Measurements from ENCODE around the gene ZNF616. TPM values are rescaled to one million over a fixed set of nuclear protein-coding genes. Genes with fewer than 3 reads are reported as not detected.

The ZNF616 gene
- total RNA-seq, 1 experiment from 2014 or later = 7.1 TPM

DNA sequence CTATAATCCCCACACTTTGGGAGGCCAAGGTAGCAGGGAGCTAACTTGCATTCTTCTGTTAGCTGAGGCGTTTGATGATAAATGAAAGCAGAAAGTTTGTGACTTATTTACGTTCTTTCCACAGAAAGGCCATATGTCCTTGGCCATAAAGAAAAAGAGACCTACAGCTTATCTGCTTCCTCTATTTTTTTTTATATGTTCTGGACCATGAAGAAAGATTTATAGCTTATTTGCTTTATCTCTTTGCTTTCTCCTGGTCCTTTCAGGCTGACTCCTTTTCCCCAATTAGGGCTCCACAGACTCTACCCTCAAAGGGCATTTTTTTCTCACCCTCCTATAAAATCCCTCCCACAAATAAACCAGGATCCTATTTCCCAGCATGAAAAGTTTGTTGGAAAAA, 1.5 kb upstream of the ZNF616 start:
- Mint-ChIP-seq H3K4me1 (ENCODE audit: low read depth, unreplicated experiment) (peaks cover 10% of the 10 kb centered on the region), H3K9me3 (ENCODE audit: unreplicated experiment) (peaks cover 20% of the 10 kb centered on the region), H3K27ac (ENCODE audit: unreplicated experiment) (no peak overlapping the region), H3K27me3 (ENCODE audit: insufficient read depth, unreplicated experiment) (no peaks in the 10 kb centered on the region), H3K4me3 (ENCODE audit: unreplicated experiment) (no peak overlapping the region), H3K36me3 (ENCODE audit: insufficient read depth, unreplicated experiment) (peaks cover 17% of the 10 kb centered on the region)
- ChIA-PET CTCF (interaction anchor here (0.5 kb wide), 1 partner anchor 1427 kb away, joined by 3 read pairs; no protein-coding TSS in a partner anchor), POLR2A (no interaction called here)
- intact Hi-C loops (cut with micrococcal nuclease; ENCODE audit: unreplicated experiment) = no loop called here
- H3K36me3 ChIP-seq (ENCODE audit: control insufficient read depth, insufficient read depth, low read length) = no peaks in the 10 kb centered on the region
- no peak for DNase-seq
- H3K27me3 ChIP-seq (replicated peaks; ENCODE audit: control insufficient read depth, insufficient read depth, low read length) = no peaks in the 10 kb centered on the region
- no TSS peak for BruUV-seq (replicated peaks)
- TF ChIP-seq, protein P1, sequence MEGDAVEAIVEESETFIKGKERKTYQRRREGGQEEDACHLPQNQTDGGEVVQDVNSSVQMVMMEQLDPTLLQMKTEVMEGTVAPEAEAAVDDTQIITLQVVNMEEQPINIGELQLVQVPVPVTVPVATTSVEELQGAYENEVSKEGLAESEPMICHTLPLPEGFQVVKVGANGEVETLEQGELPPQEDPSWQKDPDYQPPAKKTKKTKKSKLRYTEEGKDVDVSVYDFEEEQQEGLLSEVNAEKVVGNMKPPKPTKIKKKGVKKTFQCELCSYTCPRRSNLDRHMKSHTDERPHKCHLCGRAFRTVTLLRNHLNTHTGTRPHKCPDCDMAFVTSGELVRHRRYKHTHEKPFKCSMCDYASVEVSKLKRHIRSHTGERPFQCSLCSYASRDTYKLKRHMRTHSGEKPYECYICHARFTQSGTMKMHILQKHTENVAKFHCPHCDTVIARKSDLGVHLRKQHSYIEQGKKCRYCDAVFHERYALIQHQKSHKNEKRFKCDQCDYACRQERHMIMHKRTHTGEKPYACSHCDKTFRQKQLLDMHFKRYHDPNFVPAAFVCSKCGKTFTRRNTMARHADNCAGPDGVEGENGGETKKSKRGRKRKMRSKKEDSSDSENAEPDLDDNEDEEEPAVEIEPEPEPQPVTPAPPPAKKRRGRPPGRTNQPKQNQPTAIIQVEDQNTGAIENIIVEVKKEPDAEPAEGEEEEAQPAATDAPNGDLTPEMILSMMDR (IDR thresholded peaks at IDR 0.05; ENCODE audit: insufficient read depth in 1 of 2, low read depth in 1 of 2, low read length in 1 of 2, severe bottlenecking in 1 of 2, unreplicated experiment in 1 of 2) = no peak
- H3K9me3 ChIP-seq = peaks cover 11% of the 10 kb centered on the region
- H3K4me3 ChIP-seq (ENCODE audit: low read depth, low read length) = no peak overlapping the region
- H3K4me1 ChIP-seq = no peaks in the 10 kb centered on the region

DNA sequence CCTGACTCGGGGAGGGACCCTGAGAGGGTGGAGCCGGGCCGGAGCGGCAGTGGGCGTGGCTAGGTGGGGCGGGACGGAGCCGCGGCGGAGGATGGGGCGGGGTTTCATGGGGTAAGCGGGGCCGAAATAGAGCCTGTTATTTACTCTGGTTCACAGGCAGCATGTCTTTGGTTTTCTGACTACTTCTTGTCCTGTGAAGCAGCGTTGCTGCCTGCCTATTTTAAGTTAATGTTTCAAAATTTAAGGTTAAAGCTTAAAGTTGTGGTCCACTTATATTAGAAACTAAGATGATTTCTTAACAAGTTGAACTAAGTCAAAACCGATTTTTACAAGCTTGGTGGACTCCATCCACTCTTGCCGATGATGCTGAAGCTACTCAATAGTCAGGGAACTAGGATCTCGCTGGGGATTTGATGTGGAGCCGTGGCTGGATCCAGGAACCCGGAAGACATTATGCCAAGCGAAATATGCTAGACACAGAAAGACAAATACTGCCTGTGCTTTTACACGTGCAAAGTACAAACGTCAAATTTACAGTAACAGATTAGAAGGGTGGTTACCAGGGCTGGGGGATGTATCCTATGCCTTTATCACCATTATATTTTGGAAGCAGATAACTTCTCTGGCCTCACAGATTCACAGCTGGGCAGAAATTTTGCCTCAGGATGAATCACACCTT, 433 bp upstream of the ZNF616 start:
- H3K27ac Mint-ChIP-seq (ENCODE audit: unreplicated experiment) = peak overlapping the region; percentile 96
- peaks cover 10% of the 10 kb centered on the region for H3K4me1 Mint-ChIP-seq (ENCODE audit: low read depth, unreplicated experiment)
- H3K4me3 Mint-ChIP-seq (ENCODE audit: unreplicated experiment) = peak overlapping the region; percentile 93
- DNase-seq = no peak
- ChIA-PET CTCF (no interaction called here), POLR2A (no interaction called here)
- intact Hi-C loops (cut with micrococcal nuclease; ENCODE audit: unreplicated experiment) = no loop called here
- no peaks in the 10 kb centered on the region for H3K36me3 ChIP-seq (ENCODE audit: control insufficient read depth, insufficient read depth, low read length)
- TF ChIP-seq, protein P1 (IDR thresholded peaks at IDR 0.05; ENCODE audit: insufficient read depth in 1 of 2, low read depth in 1 of 2, low read length in 1 of 2, severe bottlenecking in 1 of 2, unreplicated experiment in 1 of 2) = no peak
- peaks cover 18% of the 10 kb centered on the region for H3K36me3 Mint-ChIP-seq (ENCODE audit: insufficient read depth, unreplicated experiment)
- peaks cover 19% of the 10 kb centered on the region for H3K9me3 Mint-ChIP-seq (ENCODE audit: unreplicated experiment)
- peak overlapping the region; percentile 82 for H3K4me3 ChIP-seq (ENCODE audit: low read depth, low read length)
- no peaks in the 10 kb centered on the region for H3K27me3 ChIP-seq (replicated peaks; ENCODE audit: control insufficient read depth, insufficient read depth, low read length)
- no TSS peak for BruUV-seq (replicated peaks)
- H3K4me1 ChIP-seq = no peaks in the 10 kb centered on the region
- peaks cover 8% of the 10 kb centered on the region for H3K9me3 ChIP-seq
- no peaks in the 10 kb centered on the region for H3K27me3 Mint-ChIP-seq (ENCODE audit: insufficient read depth, unreplicated experiment)

DNA sequence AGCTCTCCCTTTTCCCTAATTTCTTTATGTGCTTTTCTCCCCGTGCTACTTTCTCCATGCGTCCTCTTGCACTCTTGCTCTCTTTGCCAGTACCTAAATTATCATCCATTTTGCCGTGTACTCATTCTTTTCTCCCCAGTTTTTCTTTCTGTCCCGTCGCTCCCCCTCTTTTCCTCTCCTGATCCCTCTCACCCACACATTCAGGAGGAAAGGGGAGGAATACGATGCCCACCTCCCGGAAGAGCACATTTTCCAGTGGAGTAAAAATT, 821 bp downstream of the ZNF616 start:
- Mint-ChIP-seq H3K27me3 (ENCODE audit: insufficient read depth, unreplicated experiment) (no peaks in the 10 kb centered on the region), H3K36me3 (ENCODE audit: insufficient read depth, unreplicated experiment) (peaks cover 23% of the 10 kb centered on the region), H3K4me3 (ENCODE audit: unreplicated experiment) (peak overlapping the region; percentile 93), H3K9me3 (ENCODE audit: unreplicated experiment) (peaks cover 10% of the 10 kb centered on the region), H3K27ac (ENCODE audit: unreplicated experiment) (peak overlapping the region; percentile 96), H3K4me1 (ENCODE audit: low read depth, unreplicated experiment) (peaks cover 10% of the 10 kb centered on the region)
- peaks cover 6% of the 10 kb centered on the region for H3K9me3 ChIP-seq
- no peak for DNase-seq
- ChIA-PET POLR2A (interaction anchor here (1.8 kb wide), 1 partner anchor 50 kb away, joined by 7 read pairs; no protein-coding TSS in a partner anchor), CTCF (interaction anchor here (1.8 kb wide), 1 partner anchor 50 kb away, joined by 16 read pairs; the partner anchor contains the start of gene PPP2R1A)
- no peaks in the 10 kb centered on the region for H3K36me3 ChIP-seq (ENCODE audit: control insufficient read depth, insufficient read depth, low read length)
- no TSS peak for BruUV-seq (replicated peaks)
- intact Hi-C loops (cut with micrococcal nuclease; ENCODE audit: unreplicated experiment) = loop anchor here (1.0 to 2.0 kb wide), 2 partner anchors 44 to 50 kb away; partner anchors contain the start of gene ZNF841
- TF ChIP-seq, protein P1 (IDR thresholded peaks at IDR 0.05; ENCODE audit: insufficient read depth in 1 of 2, low read depth in 1 of 2, low read length in 1 of 2, severe bottlenecking in 1 of 2, unreplicated experiment in 1 of 2) = no peak
- no peaks in the 10 kb centered on the region for H3K27me3 ChIP-seq (replicated peaks; ENCODE audit: control insufficient read depth, insufficient read depth, low read length)
- H3K4me1 ChIP-seq = no peaks in the 10 kb centered on the region
- H3K4me3 ChIP-seq (ENCODE audit: low read depth, low read length) = peak overlapping the region; percentile 82
